Uterus (tissue), 2 donors: ENCODE data around the gene KRT7.

Experiments used
- POLR2A ChIP-seq, 2 donors: fragments of 450-650 bp; IDR thresholded peaks; one replicate each; pipeline ENCODE4 v1.6.1; 2016; ENCODE audit warnings: antibody characterized with exemption in 2 of 2, mild to moderate bottlenecking in 1 of 2, moderate library complexity in 1 of 2
- TF ChIP-seq, protein P1 (sequence below), 4 experiments: fragments of 200-600 bp in 2 of 4; fragments of 450-650 bp in 2 of 4; sonication (generic) in 2 of 4; IDR thresholded peaks; one replicate each; pipeline ENCODE4 v1.5.1; 2016 to 2019; ENCODE audit warnings: antibody characterized with exemption in 4 of 4, mild to moderate bottlenecking in 2 of 4, moderate library complexity in 1 of 4

DNA sequence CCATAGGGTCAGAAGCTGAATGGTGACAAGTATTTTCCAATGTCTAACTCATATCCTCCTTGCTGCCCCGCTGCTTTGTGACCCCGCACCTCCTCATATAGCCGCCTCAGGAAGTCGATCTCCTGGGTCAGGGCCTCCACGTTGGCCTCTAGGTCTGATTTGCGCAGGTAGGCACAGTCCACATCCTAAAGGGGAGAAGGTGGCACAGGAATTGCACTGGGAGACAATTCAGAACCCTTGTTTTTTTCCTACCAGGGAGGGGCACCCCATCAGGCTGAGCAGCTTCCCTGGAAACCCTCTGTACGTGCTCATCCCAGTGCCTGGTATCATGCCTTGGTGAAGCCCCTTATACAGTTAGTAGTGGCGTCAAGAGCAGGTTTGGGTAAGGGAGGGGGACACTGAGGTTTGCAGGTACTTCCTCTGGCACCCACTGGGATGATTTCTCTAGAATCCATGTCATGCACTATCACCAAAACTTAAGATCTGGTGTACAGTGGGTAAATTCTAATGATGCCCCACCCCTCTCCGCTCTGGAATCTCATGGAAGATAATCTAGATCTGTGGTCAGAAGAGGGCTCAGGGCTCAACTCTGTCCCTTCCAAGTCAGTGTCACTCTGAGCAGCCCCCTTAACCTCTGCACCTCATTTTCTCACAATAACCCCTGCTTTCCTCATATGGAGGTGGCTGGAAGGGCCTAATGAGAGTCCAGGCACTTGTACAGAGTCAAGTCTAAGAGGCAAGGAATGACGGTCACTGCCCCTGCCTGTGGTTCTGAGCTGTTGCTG is 21.3 kb downstream of the KRT7 start:
- TF ChIP-seq, protein P1, sequence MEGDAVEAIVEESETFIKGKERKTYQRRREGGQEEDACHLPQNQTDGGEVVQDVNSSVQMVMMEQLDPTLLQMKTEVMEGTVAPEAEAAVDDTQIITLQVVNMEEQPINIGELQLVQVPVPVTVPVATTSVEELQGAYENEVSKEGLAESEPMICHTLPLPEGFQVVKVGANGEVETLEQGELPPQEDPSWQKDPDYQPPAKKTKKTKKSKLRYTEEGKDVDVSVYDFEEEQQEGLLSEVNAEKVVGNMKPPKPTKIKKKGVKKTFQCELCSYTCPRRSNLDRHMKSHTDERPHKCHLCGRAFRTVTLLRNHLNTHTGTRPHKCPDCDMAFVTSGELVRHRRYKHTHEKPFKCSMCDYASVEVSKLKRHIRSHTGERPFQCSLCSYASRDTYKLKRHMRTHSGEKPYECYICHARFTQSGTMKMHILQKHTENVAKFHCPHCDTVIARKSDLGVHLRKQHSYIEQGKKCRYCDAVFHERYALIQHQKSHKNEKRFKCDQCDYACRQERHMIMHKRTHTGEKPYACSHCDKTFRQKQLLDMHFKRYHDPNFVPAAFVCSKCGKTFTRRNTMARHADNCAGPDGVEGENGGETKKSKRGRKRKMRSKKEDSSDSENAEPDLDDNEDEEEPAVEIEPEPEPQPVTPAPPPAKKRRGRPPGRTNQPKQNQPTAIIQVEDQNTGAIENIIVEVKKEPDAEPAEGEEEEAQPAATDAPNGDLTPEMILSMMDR (IDR thresholded peaks at IDR 0.05), result no peak
- TF ChIP-seq POLR2A (IDR thresholded peaks at IDR 0.05), result no peak
